Spinal cord (tissue), 10 donors: Measurements from ENCODE around the gene FRMD3. TPM values are rescaled to one million over a fixed set of nuclear protein-coding genes. Genes with fewer than 3 reads are reported as not detected.

Experiments used
- DNase-seq, 6 donors: peaks; one replicate each; pipeline versions ENCODE4 v3.0.0 to v3.0.0-alpha.2; 2013 to 2015; ENCODE audit warnings: low spot score in 6 of 6, low read depth in 4 of 6
- H3K27ac ChIP-seq: one replicate; pipeline ENCODE4 v1.5.1; 2013; ENCODE audit warnings: low read depth, low read length, control low read depth
- H3K27me3 ChIP-seq: one replicate; pipeline ENCODE4 v1.6.1; 2013; ENCODE audit warnings: low read length; ENCODE audit not compliant: control insufficient read depth, insufficient read depth
- H3K36me3 ChIP-seq: one replicate; pipeline ENCODE4 v1.6.1; 2013; ENCODE audit warnings: low read length; ENCODE audit not compliant: control insufficient read depth, insufficient read depth
- H3K4me1 ChIP-seq: one replicate; pipeline ENCODE4 v1.6.1; 2013; ENCODE audit warnings: low read length; ENCODE audit not compliant: control insufficient read depth, insufficient read depth
- H3K4me3 ChIP-seq: one replicate; pipeline ENCODE4 v1.5.1; 2013; ENCODE audit warnings: low read depth, low read length, control low read depth
- H3K9me3 ChIP-seq: one replicate; pipeline ENCODE4 v1.6.1; 2013; ENCODE audit warnings: low read length; ENCODE audit not compliant: control insufficient read depth, insufficient read depth
- WGBS: methylation state at CpG from one replicate; pipeline ENCODE4 v1.1.5; 2013; ENCODE audit warnings: missing lambda C conversion rate; ENCODE audit not compliant: insufficient coverage; 5-methylcytosine and 5-hydroxymethylcytosine counted together
- polyA plus RNA-seq, 2 donors: library from polyadenylated mRNA; unstranded; fragments of 120-200 nt; gene quantifications; one replicate each; pipeline ENCODE4 v1.2.1, GENCODE V29; 2013; ENCODE audit not compliant: insufficient read length in 2 of 2
- total RNA-seq, 2 donors: library from RNA; depleted of rRNA in 1 of 2; stranded (reverse); fragments of 120-200 nt in 1 of 2; fragments of >200 nt in 1 of 2; gene quantifications; one replicate each; pipeline versions ENCODE4 v1.2.3 to v1.2.4, GENCODE V29; 2013 to 2014
- donor health status: healthy.

FRMD3 gene
- total and polyA plus RNA-seq, 4 donors, result 12.6 to 26.8 (median 16.5) TPM

- no peak for DNase-seq
- no CpG with 5 or more reads among the region's 6 CpGs for WGBS
- Histone ChIP-seq H3K4me3 (no peak overlapping the region), H3K36me3 (no peaks in the 10 kb centered on the region), H3K27me3 (no peaks in the 10 kb centered on the region), H3K27ac (no peak overlapping the region), H3K4me1 (no peaks in the 10 kb centered on the region), H3K9me3 (no peaks in the 10 kb centered on the region)
These were observed 53.2 kb downstream of the FRMD3 start for GRCh38 chr9:83484990-83485389.

DNA sequence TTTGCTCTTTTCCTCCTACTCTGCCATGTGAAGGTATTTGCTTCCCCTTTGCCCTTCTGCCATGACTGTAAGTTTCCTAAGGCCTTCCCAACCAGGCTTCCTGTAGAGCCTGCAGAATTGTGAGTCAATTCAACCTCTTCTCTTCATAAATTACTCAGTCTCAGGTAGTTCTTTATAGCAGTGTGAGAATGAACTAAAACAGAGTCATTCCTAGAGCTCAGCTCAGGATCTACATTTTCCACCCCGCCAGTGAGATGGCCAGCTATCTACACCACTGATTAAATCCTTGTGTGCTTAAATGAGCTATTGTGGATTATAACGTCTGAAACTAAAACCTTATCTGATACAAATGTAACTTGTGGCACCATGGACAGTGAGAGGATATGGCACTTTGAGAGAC, 55.0 kb downstream of the FRMD3 start:
- Histone ChIP-seq H3K9me3 (no peaks in the 10 kb centered on the region), H3K4me1 (no peaks in the 10 kb centered on the region), H3K27ac (no peak overlapping the region), H3K4me3 (no peak overlapping the region), H3K27me3 (no peaks in the 10 kb centered on the region), H3K36me3 (no peaks in the 10 kb centered on the region)
- no CpG with 5 or more reads among the region's 2 CpGs for WGBS
- no peak for DNase-seq

DNA sequence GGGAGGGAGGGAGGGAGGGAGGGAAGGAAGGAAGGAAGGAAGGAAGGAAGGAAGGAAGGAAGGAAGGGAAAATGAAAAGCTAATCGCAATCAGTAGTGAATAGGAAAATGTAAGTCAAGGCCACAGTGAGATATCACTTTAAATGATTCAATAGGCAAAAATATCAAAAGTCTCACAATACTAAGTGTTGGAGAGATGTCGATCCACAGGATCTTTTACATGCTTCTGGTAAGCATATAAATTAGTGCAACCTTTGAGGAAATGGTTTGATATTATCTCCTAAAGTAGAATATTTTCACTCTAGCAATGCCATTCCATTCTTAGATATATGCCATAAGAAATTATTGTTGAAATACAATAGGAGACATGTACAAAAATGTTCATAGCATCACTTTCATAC, 58.4 kb downstream of the FRMD3 start:
- H3K36me3 ChIP-seq, result no peaks in the 10 kb centered on the region
- H3K4me1 ChIP-seq, result no peaks in the 10 kb centered on the region
- H3K4me3 ChIP-seq, result no peak overlapping the region
- DNase-seq, result no peak
- WGBS, result no CpG with 5 or more reads among the region's 2 CpGs
- no peaks in the 10 kb centered on the region for H3K27me3 ChIP-seq
- no peak overlapping the region for H3K27ac ChIP-seq
- no peaks in the 10 kb centered on the region for H3K9me3 ChIP-seq

DNA sequence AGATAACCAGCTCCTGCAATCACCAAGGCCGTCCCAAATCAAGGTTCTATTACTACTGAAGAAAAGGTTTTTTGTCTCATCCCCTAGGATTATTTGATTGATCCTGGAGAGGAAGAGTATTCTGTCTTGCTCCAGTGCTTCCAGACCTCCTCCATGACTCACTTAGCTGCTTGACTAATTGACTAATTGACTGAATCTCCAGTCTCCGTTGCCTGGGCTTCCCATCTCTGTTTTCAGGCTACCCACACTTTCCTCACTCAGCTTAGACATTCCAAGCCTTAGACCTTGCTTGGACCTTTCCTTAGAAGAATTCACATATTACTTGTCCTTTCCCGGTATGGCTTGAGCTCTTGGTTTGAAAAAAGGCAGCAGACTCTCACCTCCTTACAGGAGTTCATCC, 60.6 kb downstream of the FRMD3 start:
- Histone ChIP-seq H3K27me3 (no peaks in the 10 kb centered on the region), H3K27ac (no peak overlapping the region), H3K9me3 (no peaks in the 10 kb centered on the region), H3K36me3 (no peaks in the 10 kb centered on the region), H3K4me1 (no peaks in the 10 kb centered on the region), H3K4me3 (no peak overlapping the region)
- no peak for DNase-seq
- WGBS, result 62% methylated on average over 2 of the region's 3 CpGs

DNA sequence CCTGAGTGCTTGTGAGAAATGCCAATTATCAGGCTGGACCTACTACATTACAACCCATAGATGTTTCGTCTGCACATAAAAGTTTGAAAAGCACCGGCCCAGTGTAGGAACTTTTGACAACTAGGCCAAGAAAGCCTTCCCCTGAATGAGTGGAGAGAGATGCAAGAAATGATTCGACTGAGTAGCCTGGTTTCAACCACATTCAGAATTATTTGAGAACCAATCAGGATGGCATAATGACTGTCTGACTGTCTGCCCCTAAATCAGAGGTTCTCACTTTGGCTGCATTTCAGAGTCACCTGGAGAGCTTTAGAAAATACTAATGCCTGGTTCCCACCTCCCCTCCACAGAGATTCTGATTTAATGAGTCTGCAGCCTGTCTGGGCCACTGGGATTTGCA, 61.1 kb downstream of the FRMD3 start:
- no peaks in the 10 kb centered on the region for H3K4me1 ChIP-seq
- no peak overlapping the region for H3K4me3 ChIP-seq
- H3K27me3 ChIP-seq, result no peaks in the 10 kb centered on the region
- H3K9me3 ChIP-seq, result no peaks in the 10 kb centered on the region
- H3K27ac ChIP-seq, result no peak overlapping the region
- H3K36me3 ChIP-seq, result no peaks in the 10 kb centered on the region
- no peak for DNase-seq
- 88% methylated on average over 1 of the region's 3 CpGs for WGBS

DNA sequence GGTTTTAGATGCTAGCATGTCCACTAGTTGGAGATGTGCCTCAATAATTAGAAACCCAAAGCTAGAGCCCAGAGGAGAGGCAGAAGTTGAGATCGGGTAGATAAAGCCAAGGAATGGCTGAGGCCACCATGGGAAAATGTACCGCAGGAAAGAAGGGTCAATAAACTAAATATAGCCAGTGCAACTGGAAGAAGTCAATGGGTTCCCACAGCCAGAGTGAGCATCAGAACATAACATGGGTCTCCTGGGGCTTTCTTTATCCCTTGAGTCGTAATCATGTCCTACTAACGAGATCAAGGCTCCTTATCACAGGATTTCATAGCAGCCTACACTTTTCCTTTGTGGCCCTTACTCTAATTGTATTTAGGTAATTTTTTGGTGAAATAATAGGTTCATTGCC, 61.7 kb downstream of the FRMD3 start:
- Histone ChIP-seq H3K4me3 (no peak overlapping the region), H3K9me3 (no peaks in the 10 kb centered on the region), H3K27ac (no peak overlapping the region), H3K36me3 (no peaks in the 10 kb centered on the region), H3K27me3 (no peaks in the 10 kb centered on the region), H3K4me1 (no peaks in the 10 kb centered on the region)
- no peak for DNase-seq
- WGBS, result 83% methylated on average over 2 of the region's 4 CpGs

- no peak for DNase-seq
- 100% methylated on average over 1 of the region's 5 CpGs for WGBS
- H3K4me1 ChIP-seq, result no peaks in the 10 kb centered on the region
- H3K27ac ChIP-seq, result no peak overlapping the region
- no peaks in the 10 kb centered on the region for H3K36me3 ChIP-seq
- H3K4me3 ChIP-seq, result no peak overlapping the region
- H3K9me3 ChIP-seq, result no peaks in the 10 kb centered on the region
- no peaks in the 10 kb centered on the region for H3K27me3 ChIP-seq
These were observed 62.5 kb downstream of the FRMD3 start for GRCh38 chr9:83475741-83476140.

GRCh38 chr9:83474631-83475030, 63.6 kb downstream of the FRMD3 start:
- Histone ChIP-seq H3K9me3 (no peaks in the 10 kb centered on the region), H3K27me3 (no peaks in the 10 kb centered on the region), H3K4me1 (no peaks in the 10 kb centered on the region), H3K27ac (no peak overlapping the region), H3K36me3 (no peaks in the 10 kb centered on the region), H3K4me3 (no peak overlapping the region)
- DNase-seq, result no peak

DNA sequence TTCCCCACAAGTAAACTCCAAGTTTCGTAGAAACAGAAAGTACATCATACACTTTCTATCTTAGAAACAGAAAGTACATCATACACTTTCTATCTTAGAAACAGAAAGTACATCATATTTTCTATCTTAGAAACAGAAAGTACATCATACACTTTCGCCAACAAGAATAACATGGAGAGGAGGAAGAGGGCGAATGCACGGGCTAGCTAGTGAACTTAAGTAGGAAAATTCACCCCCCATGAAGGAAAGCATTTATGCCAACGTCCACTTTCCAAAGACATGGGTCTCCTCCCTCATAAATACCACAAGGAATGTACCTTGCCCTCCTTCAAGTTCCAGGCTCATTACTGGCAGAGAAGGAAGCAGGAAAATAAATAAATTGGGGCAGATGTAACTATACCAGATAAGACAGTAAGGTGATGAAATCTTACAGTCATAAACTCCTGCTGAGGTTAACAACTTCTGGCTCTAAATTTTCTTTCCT, 64.7 kb downstream of the FRMD3 start:
- Histone ChIP-seq H3K4me1 (peaks cover 3% of the 10 kb centered on the region), H3K27me3 (no peaks in the 10 kb centered on the region), H3K27ac (no peak overlapping the region), H3K36me3 (no peaks in the 10 kb centered on the region), H3K4me3 (no peak overlapping the region), H3K9me3 (no peaks in the 10 kb centered on the region)
- DNase-seq, result no peak
- WGBS, result no CpG with 5 or more reads among the region's 5 CpGs

DNA sequence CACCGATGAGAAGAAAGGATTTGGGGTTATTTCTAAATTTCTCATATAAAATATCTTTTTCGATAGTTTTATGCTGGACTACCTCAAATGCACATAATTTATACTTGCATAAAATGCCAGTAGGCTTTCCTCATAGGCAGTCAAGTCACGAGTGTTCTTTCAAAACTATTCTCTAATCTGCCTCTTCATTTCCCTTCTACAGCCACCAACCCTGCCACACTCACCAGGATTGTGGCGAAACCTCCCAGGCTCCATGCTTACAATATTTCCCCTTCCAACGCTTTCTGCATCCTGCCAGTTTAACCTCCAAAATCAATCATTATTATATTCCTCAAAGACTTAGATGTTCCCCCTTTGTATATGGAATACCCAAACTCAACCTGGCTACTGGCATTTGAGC, 65.4 kb downstream of the FRMD3 start:
- Histone ChIP-seq H3K4me3 (no peak overlapping the region), H3K27me3 (no peaks in the 10 kb centered on the region), H3K36me3 (no peaks in the 10 kb centered on the region), H3K4me1 (peaks cover 3% of the 10 kb centered on the region), H3K27ac (no peak overlapping the region), H3K9me3 (no peaks in the 10 kb centered on the region)
- no peak for DNase-seq
- 89% methylated on average over 3 of the region's 5 CpGs for WGBS
